OCI-LY7 (cell line): ENCODE measurements around the gene CDH12. TPM values are rescaled to one million over a fixed set of nuclear protein-coding genes. Genes with fewer than 3 reads are reported as not detected.
"Not testable (repeated sequence)": the region's sequence is repeated elsewhere in the genome, so short reads cannot be mapped to it uniquely, and the experiment has no call there.

Experiments used
- BruUV-seq: library from RNA; stranded (reverse); fragments of 400-500 nt; replicated peaks from 2 replicates; lab custom pipeline; 2021; lab: Mats Ljungman, UMichigan
- CTCF ChIA-PET: fragments of 300-600 bp; sonication (Branson Sonifier 250); formaldehyde crosslinking; loops from one replicate; lab custom pipeline; 2022; ENCODE audit warnings: antibody characterized with exemption; ENCODE audit not compliant: unreplicated experiment; lab: Charles Lee
- POLR2A ChIA-PET: fragments of 300-600 bp; sonication (Branson Sonifier 250); formaldehyde crosslinking; loops from one replicate; lab custom pipeline; 2022; ENCODE audit warnings: antibody characterized with exemption; lab: Charles Lee
- DNase-seq: peaks from one replicate; pipeline ENCODE4 v3.0.0-alpha.2; 2015; ENCODE audit warnings: low spot score
- H2AFZ ChIP-seq: fragments of 200-600 bp; sonication (generic), shearing (Covaris generic); 2 replicates; pipeline ENCODE4 v1.6.1; 2014; ENCODE audit warnings: mild to moderate bottlenecking, antibody characterized with exemption, low read length, moderate library complexity
- H3K27ac ChIP-seq: fragments of 200-600 bp; sonication (generic); 2 replicates; pipeline ENCODE4 v1.5.1; 2014; ENCODE audit warnings: mixed run types, low read depth, mild to moderate bottlenecking, moderate library complexity, low read length, inconsistent platforms; ENCODE audit not compliant: poor library complexity, severe bottlenecking
- H3K36me3 ChIP-seq: fragments of 200-600 bp; sonication (generic); 2 replicates; pipeline ENCODE4 v1.6.1; 2014; ENCODE audit warnings: mild to moderate bottlenecking, antibody characterized with exemption, low read length, moderate library complexity, mixed read lengths; ENCODE audit not compliant: insufficient read depth
- H3K4me1 ChIP-seq: fragments of 200-600 bp; sonication (generic); 2 replicates; pipeline ENCODE4 v1.5.1; 2014; ENCODE audit warnings: mild to moderate bottlenecking, low read length; ENCODE audit not compliant: insufficient read depth, poor library complexity, severe bottlenecking
- H3K4me2 ChIP-seq: fragments of 200-600 bp; sonication (generic); 2 replicates; pipeline ENCODE4 v1.6.1; 2014; ENCODE audit warnings: mild to moderate bottlenecking, low read length
- H3K4me3 ChIP-seq: fragments of 200-600 bp; sonication (generic); 2 replicates; pipeline ENCODE4 v1.5.1; 2014; ENCODE audit warnings: mild to moderate bottlenecking, low read depth, low read length; ENCODE audit not compliant: poor library complexity, severe bottlenecking
- H3K79me2 ChIP-seq: fragments of 200-600 bp; sonication (generic); 2 replicates; pipeline ENCODE4 v1.6.1; 2016; ENCODE audit warnings: low read depth, mild to moderate bottlenecking, low read length, moderate library complexity, mixed read lengths; ENCODE audit not compliant: insufficient read depth
- H3K9me2 ChIP-seq: fragments of 200-600 bp; sonication (generic); 2 replicates; pipeline ENCODE4 v1.6.1; 2016; ENCODE audit warnings: mild to moderate bottlenecking, low read length, mixed read lengths; ENCODE audit not compliant: insufficient read depth
- H3K9me3 ChIP-seq: fragments of 200-600 bp; sonication (generic); 2 replicates; pipeline ENCODE4 v1.6.1; 2014; ENCODE audit warnings: mild to moderate bottlenecking, mixed run types, low read length, mixed read lengths
- H4K20me1 ChIP-seq: fragments of 200-600 bp; sonication (generic); 2 replicates; pipeline ENCODE4 v1.6.1; 2014; ENCODE audit warnings: mild to moderate bottlenecking, antibody characterized with exemption, low read length, moderate library complexity, mixed read lengths; ENCODE audit not compliant: insufficient read depth
- intact Hi-C: fragments of 100-400 bp; cut with micrococcal nuclease; formaldehyde crosslinking; loops from one replicate; pipeline ENCODE4 v1.10.0; 2022; ENCODE audit not compliant: unreplicated experiment
- total RNA-seq, 2 experiments: library from RNA; depleted of rRNA in 1 of 2; stranded (reverse); fragments of >200 nt in 1 of 2; shearing (Covaris generic) in 1 of 2; gene quantifications; 2 replicates each; pipeline ENCODE4 v1.2.3, GENCODE V29; 2014 to 2022

Gene CDH12
- total RNA-seq, 2 experiments from 2014 or later = not detected

DNA sequence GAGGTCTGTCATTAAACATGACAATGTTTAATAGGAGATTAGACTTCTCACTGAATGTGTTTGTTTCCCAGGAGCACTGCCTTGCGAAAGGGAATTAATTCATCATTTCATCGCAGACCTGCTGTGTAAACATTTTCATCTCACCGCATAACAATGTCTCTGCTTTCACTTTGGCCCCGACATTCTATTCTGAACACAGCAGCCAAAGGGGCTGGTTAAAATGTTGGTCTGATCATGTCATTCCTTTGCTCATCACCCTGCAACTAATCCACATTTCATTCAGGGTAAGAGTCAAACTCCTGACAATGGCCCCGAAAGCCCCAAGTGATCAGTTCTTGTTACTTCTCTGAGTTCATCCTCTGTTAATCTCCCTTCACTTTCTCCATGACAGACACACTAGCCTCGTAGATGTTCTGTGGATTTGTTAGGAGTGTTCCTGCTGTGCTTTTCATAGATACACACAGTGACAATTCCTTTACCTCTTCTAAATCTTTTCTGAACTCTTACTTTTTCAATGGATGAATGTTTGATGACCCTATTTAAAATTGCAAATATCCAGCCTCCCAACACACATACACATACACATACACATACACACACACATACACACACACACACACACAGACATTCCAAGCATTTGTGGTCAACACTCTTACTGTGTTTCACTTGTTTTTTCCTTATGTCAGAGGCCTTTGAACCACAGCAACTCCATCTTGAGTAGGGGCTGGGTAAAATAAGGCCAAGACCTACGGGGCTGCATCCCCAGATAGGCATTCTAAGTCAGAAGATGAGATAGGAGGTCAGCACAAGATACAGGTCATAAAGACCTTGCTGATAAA, 688.0 kb downstream of the CDH12 start:
- H3K79me2 ChIP-seq, CTCF ChIA-PET, H3K4me3 ChIP-seq, H2AFZ ChIP-seq, H3K4me1 ChIP-seq, intact Hi-C loops, H4K20me1 ChIP-seq, POLR2A ChIA-PET, H3K9me3 ChIP-seq, H3K9me2 ChIP-seq, H3K4me2 ChIP-seq, DNase-seq, H3K36me3 ChIP-seq, BruUV-seq, H3K27ac ChIP-seq: not testable (repeated sequence)

- BruUV-seq, H2AFZ ChIP-seq, POLR2A ChIA-PET, H3K4me3 ChIP-seq, H3K27ac ChIP-seq, CTCF ChIA-PET, H3K4me2 ChIP-seq, H4K20me1 ChIP-seq, DNase-seq, H3K79me2 ChIP-seq, intact Hi-C loops, H3K9me2 ChIP-seq, H3K36me3 ChIP-seq, H3K4me1 ChIP-seq, H3K9me3 ChIP-seq: not testable (repeated sequence)
Observed at GRCh38 chr5:22156953-22157352, 696.2 kb downstream of the CDH12 start.

GRCh38 chr5:22154779-22155178, 698.4 kb downstream of the CDH12 start:
- H4K20me1 ChIP-seq, H3K4me2 ChIP-seq, CTCF ChIA-PET, DNase-seq, H3K4me3 ChIP-seq, POLR2A ChIA-PET, H2AFZ ChIP-seq, H3K4me1 ChIP-seq, BruUV-seq, H3K9me2 ChIP-seq, intact Hi-C loops, H3K9me3 ChIP-seq, H3K27ac ChIP-seq, H3K79me2 ChIP-seq, H3K36me3 ChIP-seq: not testable (repeated sequence)

- POLR2A ChIA-PET, BruUV-seq, CTCF ChIA-PET, H4K20me1 ChIP-seq, H3K4me3 ChIP-seq, H3K9me2 ChIP-seq, intact Hi-C loops, H3K4me2 ChIP-seq, H3K79me2 ChIP-seq, H3K27ac ChIP-seq, H3K9me3 ChIP-seq, H2AFZ ChIP-seq, DNase-seq, H3K36me3 ChIP-seq, H3K4me1 ChIP-seq: not testable (repeated sequence)
Observed at GRCh38 chr5:22151801-22152200, 701.3 kb downstream of the CDH12 start.

- intact Hi-C loops, H3K4me3 ChIP-seq, H4K20me1 ChIP-seq, H3K9me2 ChIP-seq, H3K9me3 ChIP-seq, H3K79me2 ChIP-seq, POLR2A ChIA-PET, H3K4me2 ChIP-seq, H3K4me1 ChIP-seq, H2AFZ ChIP-seq, CTCF ChIA-PET, BruUV-seq, H3K36me3 ChIP-seq, DNase-seq, H3K27ac ChIP-seq: not testable (repeated sequence)
Observed at GRCh38 chr5:22140418-22140817, 712.7 kb downstream of the CDH12 start.

DNA sequence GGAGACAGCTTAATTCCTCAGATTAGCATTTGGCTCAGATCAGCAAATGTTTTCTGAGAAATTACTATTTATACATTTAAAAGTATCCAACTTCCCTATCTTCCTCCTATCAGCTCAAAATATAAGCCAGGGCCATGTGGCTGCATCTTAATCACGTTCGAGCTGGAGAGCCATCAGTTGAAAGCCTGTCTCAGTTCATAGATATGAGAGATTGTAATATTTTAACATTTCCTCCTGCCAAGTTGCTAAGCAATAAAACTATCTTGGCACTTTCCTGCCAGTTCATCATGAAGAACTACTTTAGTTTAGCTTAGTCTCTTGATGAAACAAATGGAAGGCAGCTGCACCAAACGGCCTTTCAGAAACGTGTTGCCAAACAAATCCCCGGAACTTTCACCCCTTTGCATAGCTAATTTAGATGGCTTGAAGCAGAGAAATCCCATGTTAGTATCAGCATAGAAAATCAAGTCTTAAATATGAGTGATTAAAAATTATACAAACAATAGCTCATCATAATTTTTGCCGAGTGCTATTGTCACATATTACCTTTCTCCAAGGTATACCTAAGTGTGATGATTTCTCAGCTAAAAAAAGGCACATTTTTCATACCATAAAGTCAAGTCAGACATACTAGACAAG, 713.4 kb downstream of the CDH12 start:
- H4K20me1 ChIP-seq, H3K4me1 ChIP-seq, BruUV-seq, H3K79me2 ChIP-seq, H3K4me3 ChIP-seq, H3K36me3 ChIP-seq, POLR2A ChIA-PET, H3K4me2 ChIP-seq, H2AFZ ChIP-seq, DNase-seq, intact Hi-C loops, H3K9me2 ChIP-seq, H3K9me3 ChIP-seq, H3K27ac ChIP-seq, CTCF ChIA-PET: not testable (repeated sequence)
